WTC11 (cell line): Measurements from ENCODE around the gene PTGIS. TPM values are rescaled to one million over a fixed set of nuclear protein-coding genes. Genes with fewer than 3 reads are reported as not detected.

Source experiments
- ATAC-seq: fragments of 200-7000 bp; cut with Tn5 transposase; 2 replicates; pipeline ENCODE4 v1.10.0; 2021; ENCODE audit warnings: mild to moderate bottlenecking, moderate library complexity
- CTCF ChIA-PET: fragments of 300-600 bp; sonication (Branson Sonifier 250); formaldehyde crosslinking; loops from one replicate; lab custom pipeline; 2021; ENCODE audit warnings: antibody characterized with exemption; lab: Charles Lee
- POLR2A ChIA-PET: fragments of 350-600 bp; sonication (Branson Sonifier 250); formaldehyde crosslinking; loops from one replicate; lab custom pipeline; 2021; ENCODE audit warnings: antibody characterized with exemption; lab: Charles Lee
- DNase-seq: peaks from one replicate; pipeline ENCODE4 v3.0.0; 2021; ENCODE audit warnings: low spot score
- H3K27ac Mint-ChIP-seq: 2 replicates; pipeline ENCODE4 v1.8.0; 2021; ENCODE audit warnings: mixed read lengths
- H3K27me3 Mint-ChIP-seq: 2 replicates; pipeline ENCODE4 v1.8.0; 2021; ENCODE audit warnings: low read depth, mild to moderate bottlenecking, moderate library complexity, mixed read lengths
- H3K36me3 Mint-ChIP-seq: 2 replicates; pipeline ENCODE4 v1.8.0; 2021; ENCODE audit warnings: mixed read lengths
- H3K4me1 Mint-ChIP-seq: 2 replicates; pipeline ENCODE4 v1.8.0; 2022; ENCODE audit warnings: mixed read lengths
- H3K4me3 Mint-ChIP-seq: 2 replicates; pipeline ENCODE4 v1.8.0; 2021; ENCODE audit warnings: mild to moderate bottlenecking, moderate library complexity, mixed read lengths
- H3K9me3 Mint-ChIP-seq: 2 replicates; pipeline ENCODE4 v1.8.0; 2021; ENCODE audit warnings: mixed read lengths
- ATF1 ChIP-seq: sonication (generic); formaldehyde crosslinking; IDR thresholded peaks from 2 replicates; pipeline ENCODE4 v1.8.1; 2023; ENCODE audit warnings: mild to moderate bottlenecking, moderate library complexity, missing genetic modification reagents
- CREM ChIP-seq: sonication (generic); formaldehyde crosslinking; IDR thresholded peaks from 2 replicates; pipeline ENCODE4 v1.8.1; 2022; ENCODE audit warnings: mild to moderate bottlenecking, missing genetic modification reagents, moderate library complexity
- GRHL2 ChIP-seq: fragments of 250-450 bp; sonication (Bioruptor Pico); IDR thresholded peaks from 2 replicates; pipeline ENCODE4 v1.8.0; 2022; ENCODE audit warnings: mild to moderate bottlenecking, moderate library complexity; ENCODE audit not compliant: insufficient replicate concordance, severe bottlenecking
- NFYB ChIP-seq: sonication (generic); formaldehyde crosslinking; conservative IDR thresholded peaks from 2 replicates; pipeline ENCODE4 v1.8.0; 2022; ENCODE audit warnings: low read depth, missing genetic modification reagents
- SMAD4 ChIP-seq: sonication (generic); formaldehyde crosslinking; IDR thresholded peaks from 2 replicates; pipeline ENCODE4 v1.8.0; 2022; ENCODE audit warnings: mild to moderate bottlenecking, missing genetic modification reagents
- SOX15 ChIP-seq: fragments of 250-450 bp; sonication (Bioruptor Pico); IDR thresholded peaks from 2 replicates; pipeline ENCODE4 v1.9.0; 2021; ENCODE audit warnings: mild to moderate bottlenecking
- TEAD4 ChIP-seq: sonication (generic); formaldehyde crosslinking; IDR thresholded peaks from 2 replicates; pipeline ENCODE4 v1.8.0; 2022; ENCODE audit warnings: mild to moderate bottlenecking, missing genetic modification reagents
- ZNF138 ChIP-seq: sonication (generic); formaldehyde crosslinking; conservative IDR thresholded peaks from 2 replicates; pipeline ENCODE4 v1.8.1; 2022; ENCODE audit warnings: mild to moderate bottlenecking, moderate library complexity, missing genetic modification reagents
- ZNF263 ChIP-seq: sonication (generic); formaldehyde crosslinking; IDR thresholded peaks from 2 replicates; pipeline ENCODE4 v1.8.1; 2022; ENCODE audit warnings: low read depth, mild to moderate bottlenecking, moderate library complexity, missing genetic modification reagents
- total RNA-seq: library from RNA; stranded (reverse); gene quantifications from 3 replicates; pipeline ENCODE4 v1.2.3, GENCODE V29; 2021
- TF ChIP-seq, protein P1 (sequence below): sonication (generic); formaldehyde crosslinking; IDR thresholded peaks from 2 replicates; pipeline ENCODE4 v1.8.1; 2023; ENCODE audit warnings: mild to moderate bottlenecking, missing genetic modification reagents, borderline replicate concordance
- TF ChIP-seq, protein P2 (sequence below): fragments of 200-600 bp; IDR thresholded peaks from 2 replicates; pipeline ENCODE4 v1.8.0; 2022; ENCODE audit warnings: antibody characterized with exemption
- TF ChIP-seq, protein P3 (sequence below): sonication (generic); formaldehyde crosslinking; IDR thresholded peaks from 2 replicates; pipeline ENCODE4 v1.8.0; 2022; ENCODE audit warnings: mild to moderate bottlenecking, missing genetic modification reagents
- TF ChIP-seq, protein P4 (sequence below): sonication (generic); formaldehyde crosslinking; IDR thresholded peaks from 2 replicates; pipeline ENCODE4 v1.8.1; 2023; ENCODE audit warnings: mild to moderate bottlenecking, missing genetic modification reagents
- TF ChIP-seq, protein P5 (sequence below): sonication (generic); formaldehyde crosslinking; IDR thresholded peaks from 2 replicates; pipeline ENCODE4 v1.8.1; 2023; ENCODE audit warnings: mild to moderate bottlenecking, moderate library complexity, missing genetic modification reagents
- TF ChIP-seq, protein P6 (sequence below): sonication (generic); formaldehyde crosslinking; IDR thresholded peaks from 2 replicates; pipeline ENCODE4 v1.8.0; 2023; ENCODE audit warnings: missing genetic modification reagents, mild to moderate bottlenecking, borderline replicate concordance

PTGIS gene
- total RNA-seq, 1 experiment from 2014 or later: 24.3 TPM

DNA sequence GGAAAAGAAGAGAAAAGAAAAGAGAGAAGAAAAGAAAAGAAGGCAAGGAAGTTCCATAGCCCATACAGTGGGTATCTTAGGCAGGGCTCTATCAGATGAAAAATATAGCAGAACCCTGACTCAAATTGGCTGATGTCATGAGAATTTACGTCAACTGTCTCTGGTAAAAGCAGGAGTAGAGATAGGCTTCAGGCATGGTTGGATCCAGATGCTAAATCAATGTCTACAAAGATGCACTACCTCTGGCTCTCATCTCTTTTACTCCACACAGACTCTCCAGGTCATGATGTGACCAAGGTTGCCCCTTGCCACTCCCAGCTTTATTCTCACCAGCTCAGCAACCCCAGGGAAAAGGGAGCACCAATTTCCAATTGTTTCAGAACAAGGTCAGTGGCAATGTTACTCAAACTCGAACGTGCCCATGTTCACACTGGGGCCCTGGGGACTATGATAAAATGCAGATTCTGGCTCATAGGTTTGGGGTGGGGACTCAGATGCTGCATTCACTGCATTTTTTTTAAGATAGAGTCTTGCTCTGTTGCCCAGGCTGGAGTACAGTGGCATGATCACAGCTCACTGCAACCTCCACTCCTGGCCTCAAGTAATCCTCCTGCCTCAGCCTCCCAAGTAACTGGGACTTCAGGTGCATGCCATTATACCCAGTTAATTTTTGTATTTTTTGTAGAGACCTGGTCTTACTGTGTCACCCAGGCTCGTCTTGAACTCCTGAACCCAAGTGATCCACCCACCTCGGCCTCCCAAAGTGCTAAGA is 33.4 kb upstream of the PTGIS start:
- Mint-ChIP-seq H3K36me3 (no peaks in the 10 kb centered on the region), H3K27me3 (no peaks in the 10 kb centered on the region), H3K9me3 (peaks cover 4% of the 10 kb centered on the region; the same call in 1 of the 2 replicates), H3K27ac (no peak overlapping the region), H3K4me3 (no peak overlapping the region), H3K4me1 (no peaks in the 10 kb centered on the region)
- DNase-seq: no peak
- TF ChIP-seq ZNF263: no peak
- TF ChIP-seq, protein P1, sequence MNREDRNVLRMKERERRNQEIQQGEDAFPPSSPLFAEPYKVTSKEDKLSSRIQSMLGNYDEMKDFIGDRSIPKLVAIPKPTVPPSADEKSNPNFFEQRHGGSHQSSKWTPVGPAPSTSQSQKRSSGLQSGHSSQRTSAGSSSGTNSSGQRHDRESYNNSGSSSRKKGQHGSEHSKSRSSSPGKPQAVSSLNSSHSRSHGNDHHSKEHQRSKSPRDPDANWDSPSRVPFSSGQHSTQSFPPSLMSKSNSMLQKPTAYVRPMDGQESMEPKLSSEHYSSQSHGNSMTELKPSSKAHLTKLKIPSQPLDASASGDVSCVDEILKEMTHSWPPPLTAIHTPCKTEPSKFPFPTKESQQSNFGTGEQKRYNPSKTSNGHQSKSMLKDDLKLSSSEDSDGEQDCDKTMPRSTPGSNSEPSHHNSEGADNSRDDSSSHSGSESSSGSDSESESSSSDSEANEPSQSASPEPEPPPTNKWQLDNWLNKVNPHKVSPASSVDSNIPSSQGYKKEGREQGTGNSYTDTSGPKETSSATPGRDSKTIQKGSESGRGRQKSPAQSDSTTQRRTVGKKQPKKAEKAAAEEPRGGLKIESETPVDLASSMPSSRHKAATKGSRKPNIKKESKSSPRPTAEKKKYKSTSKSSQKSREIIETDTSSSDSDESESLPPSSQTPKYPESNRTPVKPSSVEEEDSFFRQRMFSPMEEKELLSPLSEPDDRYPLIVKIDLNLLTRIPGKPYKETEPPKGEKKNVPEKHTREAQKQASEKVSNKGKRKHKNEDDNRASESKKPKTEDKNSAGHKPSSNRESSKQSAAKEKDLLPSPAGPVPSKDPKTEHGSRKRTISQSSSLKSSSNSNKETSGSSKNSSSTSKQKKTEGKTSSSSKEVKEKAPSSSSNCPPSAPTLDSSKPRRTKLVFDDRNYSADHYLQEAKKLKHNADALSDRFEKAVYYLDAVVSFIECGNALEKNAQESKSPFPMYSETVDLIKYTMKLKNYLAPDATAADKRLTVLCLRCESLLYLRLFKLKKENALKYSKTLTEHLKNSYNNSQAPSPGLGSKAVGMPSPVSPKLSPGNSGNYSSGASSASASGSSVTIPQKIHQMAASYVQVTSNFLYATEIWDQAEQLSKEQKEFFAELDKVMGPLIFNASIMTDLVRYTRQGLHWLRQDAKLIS (CRISPR knock-in tag): no peak
- TF ChIP-seq, protein P2, sequence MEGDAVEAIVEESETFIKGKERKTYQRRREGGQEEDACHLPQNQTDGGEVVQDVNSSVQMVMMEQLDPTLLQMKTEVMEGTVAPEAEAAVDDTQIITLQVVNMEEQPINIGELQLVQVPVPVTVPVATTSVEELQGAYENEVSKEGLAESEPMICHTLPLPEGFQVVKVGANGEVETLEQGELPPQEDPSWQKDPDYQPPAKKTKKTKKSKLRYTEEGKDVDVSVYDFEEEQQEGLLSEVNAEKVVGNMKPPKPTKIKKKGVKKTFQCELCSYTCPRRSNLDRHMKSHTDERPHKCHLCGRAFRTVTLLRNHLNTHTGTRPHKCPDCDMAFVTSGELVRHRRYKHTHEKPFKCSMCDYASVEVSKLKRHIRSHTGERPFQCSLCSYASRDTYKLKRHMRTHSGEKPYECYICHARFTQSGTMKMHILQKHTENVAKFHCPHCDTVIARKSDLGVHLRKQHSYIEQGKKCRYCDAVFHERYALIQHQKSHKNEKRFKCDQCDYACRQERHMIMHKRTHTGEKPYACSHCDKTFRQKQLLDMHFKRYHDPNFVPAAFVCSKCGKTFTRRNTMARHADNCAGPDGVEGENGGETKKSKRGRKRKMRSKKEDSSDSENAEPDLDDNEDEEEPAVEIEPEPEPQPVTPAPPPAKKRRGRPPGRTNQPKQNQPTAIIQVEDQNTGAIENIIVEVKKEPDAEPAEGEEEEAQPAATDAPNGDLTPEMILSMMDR: no peak
- no peak for TF ChIP-seq SMAD4 (CRISPR knock-in tag)
- TF ChIP-seq TEAD4 (CRISPR knock-in tag): no peak
- POLR2A ChIA-PET: no interaction called here
- no peak for ATAC-seq
- CTCF ChIA-PET: interaction anchor here (11.7 kb wide), 1 partner anchor 60 kb away, joined by 540 read pairs; no protein-coding TSS in a partner anchor

DNA sequence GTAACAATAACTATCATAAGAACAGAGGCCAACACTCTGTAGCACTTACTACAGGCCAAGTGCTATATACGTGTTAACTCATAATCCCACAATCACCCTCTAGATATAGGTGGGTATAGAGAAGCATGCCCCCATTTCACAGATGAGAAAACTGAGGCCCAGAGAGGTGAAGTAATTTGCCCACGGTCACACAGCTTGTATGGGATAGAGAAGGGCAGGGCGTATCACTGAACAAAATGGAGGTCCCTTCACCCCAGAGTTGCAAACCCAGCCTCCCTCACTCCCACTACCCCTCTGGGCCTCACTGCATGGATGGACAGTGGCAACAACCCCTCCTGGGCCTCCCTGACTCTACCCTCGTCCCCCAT is 31.8 kb upstream of the PTGIS start:
- H3K36me3 Mint-ChIP-seq: no peaks in the 10 kb centered on the region

More for the DNA sequence above, 31.8 kb upstream of the PTGIS start:
- ChIA-PET POLR2A (no interaction called here), CTCF (interaction anchor here (0.9 to 11.7 kb wide), 3 partner anchors 9 to 59 kb away, joined by 6 to 540 read pairs (median 7); no protein-coding TSS in a partner anchor)
- Mint-ChIP-seq H3K27ac (no peak overlapping the region), H3K27me3 (no peaks in the 10 kb centered on the region), H3K4me1 (no peaks in the 10 kb centered on the region), H3K4me3 (no peak overlapping the region), H3K9me3 (peaks cover 4% of the 10 kb centered on the region; the same call in 1 of the 2 replicates)
- no peak for ATAC-seq
- no peak for DNase-seq
- TF ChIP-seq, protein P3, sequence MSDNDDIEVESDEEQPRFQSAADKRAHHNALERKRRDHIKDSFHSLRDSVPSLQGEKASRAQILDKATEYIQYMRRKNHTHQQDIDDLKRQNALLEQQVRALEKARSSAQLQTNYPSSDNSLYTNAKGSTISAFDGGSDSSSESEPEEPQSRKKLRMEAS (CRISPR knock-in tag): no peak
- TF ChIP-seq CREM (CRISPR knock-in tag) (no peak), TEAD4 (CRISPR knock-in tag) (no peak), ATF1 (CRISPR knock-in tag) (no peak), SOX15 (no peak), NFYB (CRISPR knock-in tag) (no peak), ZNF138 (CRISPR knock-in tag) (no peak), GRHL2 (CRISPR knock-in tag) (no peak)
- TF ChIP-seq, protein P4, sequence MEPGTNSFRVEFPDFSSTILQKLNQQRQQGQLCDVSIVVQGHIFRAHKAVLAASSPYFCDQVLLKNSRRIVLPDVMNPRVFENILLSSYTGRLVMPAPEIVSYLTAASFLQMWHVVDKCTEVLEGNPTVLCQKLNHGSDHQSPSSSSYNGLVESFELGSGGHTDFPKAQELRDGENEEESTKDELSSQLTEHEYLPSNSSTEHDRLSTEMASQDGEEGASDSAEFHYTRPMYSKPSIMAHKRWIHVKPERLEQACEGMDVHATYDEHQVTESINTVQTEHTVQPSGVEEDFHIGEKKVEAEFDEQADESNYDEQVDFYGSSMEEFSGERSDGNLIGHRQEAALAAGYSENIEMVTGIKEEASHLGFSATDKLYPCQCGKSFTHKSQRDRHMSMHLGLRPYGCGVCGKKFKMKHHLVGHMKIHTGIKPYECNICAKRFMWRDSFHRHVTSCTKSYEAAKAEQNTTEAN (CRISPR knock-in tag): no peak
- TF ChIP-seq, protein P5, sequence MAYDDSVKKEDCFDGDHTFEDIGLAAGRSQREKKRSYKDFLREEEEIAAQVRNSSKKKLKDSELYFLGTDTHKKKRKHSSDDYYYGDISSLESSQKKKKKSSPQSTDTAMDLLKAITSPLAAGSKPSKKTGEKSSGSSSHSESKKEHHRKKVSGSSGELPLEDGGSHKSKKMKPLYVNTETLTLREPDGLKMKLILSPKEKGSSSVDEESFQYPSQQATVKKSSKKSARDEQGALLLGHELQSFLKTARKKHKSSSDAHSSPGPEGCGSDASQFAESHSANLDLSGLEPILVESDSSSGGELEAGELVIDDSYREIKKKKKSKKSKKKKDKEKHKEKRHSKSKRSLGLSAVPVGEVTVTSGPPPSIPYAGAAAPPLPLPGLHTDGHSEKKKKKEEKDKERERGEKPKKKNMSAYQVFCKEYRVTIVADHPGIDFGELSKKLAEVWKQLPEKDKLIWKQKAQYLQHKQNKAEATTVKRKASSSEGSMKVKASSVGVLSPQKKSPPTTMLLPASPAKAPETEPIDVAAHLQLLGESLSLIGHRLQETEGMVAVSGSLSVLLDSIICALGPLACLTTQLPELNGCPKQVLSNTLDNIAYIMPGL: no peak
- TF ChIP-seq, protein P6, sequence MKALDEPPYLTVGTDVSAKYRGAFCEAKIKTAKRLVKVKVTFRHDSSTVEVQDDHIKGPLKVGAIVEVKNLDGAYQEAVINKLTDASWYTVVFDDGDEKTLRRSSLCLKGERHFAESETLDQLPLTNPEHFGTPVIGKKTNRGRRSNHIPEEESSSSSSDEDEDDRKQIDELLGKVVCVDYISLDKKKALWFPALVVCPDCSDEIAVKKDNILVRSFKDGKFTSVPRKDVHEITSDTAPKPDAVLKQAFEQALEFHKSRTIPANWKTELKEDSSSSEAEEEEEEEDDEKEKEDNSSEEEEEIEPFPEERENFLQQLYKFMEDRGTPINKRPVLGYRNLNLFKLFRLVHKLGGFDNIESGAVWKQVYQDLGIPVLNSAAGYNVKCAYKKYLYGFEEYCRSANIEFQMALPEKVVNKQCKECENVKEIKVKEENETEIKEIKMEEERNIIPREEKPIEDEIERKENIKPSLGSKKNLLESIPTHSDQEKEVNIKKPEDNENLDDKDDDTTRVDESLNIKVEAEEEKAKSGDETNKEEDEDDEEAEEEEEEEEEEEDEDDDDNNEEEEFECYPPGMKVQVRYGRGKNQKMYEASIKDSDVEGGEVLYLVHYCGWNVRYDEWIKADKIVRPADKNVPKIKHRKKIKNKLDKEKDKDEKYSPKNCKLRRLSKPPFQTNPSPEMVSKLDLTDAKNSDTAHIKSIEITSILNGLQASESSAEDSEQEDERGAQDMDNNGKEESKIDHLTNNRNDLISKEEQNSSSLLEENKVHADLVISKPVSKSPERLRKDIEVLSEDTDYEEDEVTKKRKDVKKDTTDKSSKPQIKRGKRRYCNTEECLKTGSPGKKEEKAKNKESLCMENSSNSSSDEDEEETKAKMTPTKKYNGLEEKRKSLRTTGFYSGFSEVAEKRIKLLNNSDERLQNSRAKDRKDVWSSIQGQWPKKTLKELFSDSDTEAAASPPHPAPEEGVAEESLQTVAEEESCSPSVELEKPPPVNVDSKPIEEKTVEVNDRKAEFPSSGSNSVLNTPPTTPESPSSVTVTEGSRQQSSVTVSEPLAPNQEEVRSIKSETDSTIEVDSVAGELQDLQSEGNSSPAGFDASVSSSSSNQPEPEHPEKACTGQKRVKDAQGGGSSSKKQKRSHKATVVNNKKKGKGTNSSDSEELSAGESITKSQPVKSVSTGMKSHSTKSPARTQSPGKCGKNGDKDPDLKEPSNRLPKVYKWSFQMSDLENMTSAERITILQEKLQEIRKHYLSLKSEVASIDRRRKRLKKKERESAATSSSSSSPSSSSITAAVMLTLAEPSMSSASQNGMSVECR: no peak
